Gastrocnemius medialis (tissue), 4 donors: ENCODE results near the gene SPAG8. TPM values are rescaled to one million over a fixed set of nuclear protein-coding genes. Genes with fewer than 3 reads are reported as not detected.

Source experiments
- ATAC-seq, 2 donors: fragments of 150-250 bp; one replicate each; pipeline ENCODE4 v1.9.1; 2016
- DNase-seq, 2 donors: peaks; one replicate each; pipeline ENCODE4 v3.0.0-alpha.2; 2019
- H3K27ac ChIP-seq, 4 donors: fragments of 200-600 bp; sonication (generic); 1 replicate in 1 of 4; 2 replicates in 3 of 4; pipeline ENCODE4 v1.5.1; 2016 to 2018; ENCODE audit warnings: mild to moderate bottlenecking in 2 of 4, moderate library complexity in 1 of 4
- H3K27me3 ChIP-seq, 3 donors: fragments of 200-600 bp; sonication (generic) in 2 of 3; 1 replicate in 1 of 3; 2 replicates in 2 of 3; pipeline versions ENCODE4 v1.5.1 to v1.6.0; 2016 to 2019; ENCODE audit warnings: mild to moderate bottlenecking in 1 of 3, moderate library complexity in 1 of 3
- H3K36me3 ChIP-seq, 2 donors: fragments of 200-600 bp; sonication (generic) in 1 of 2; one replicate each; pipeline ENCODE4 v1.5.1; 2017 to 2018
- H3K4me1 ChIP-seq, 2 donors: fragments of 200-600 bp; sonication (generic) in 1 of 2; one replicate each; pipeline ENCODE4 v1.5.1; 2016 to 2017; ENCODE audit warnings: mild to moderate bottlenecking in 2 of 2
- H3K4me3 ChIP-seq, 4 donors: fragments of 200-600 bp; sonication (generic) in 3 of 4; 1 replicate in 1 of 4; 2 replicates in 3 of 4; pipeline ENCODE4 v1.5.1; 2016 to 2019; ENCODE audit warnings: mild to moderate bottlenecking in 2 of 4
- H3K9me3 ChIP-seq, 3 donors: fragments of 200-600 bp; sonication (generic) in 2 of 3; 1 replicate in 1 of 3; 2 replicates in 2 of 3; pipeline ENCODE4 v1.5.1; 2016 to 2019
- POLR2A ChIP-seq, 2 donors: fragments of 450-650 bp; IDR thresholded peaks; one replicate each; pipeline ENCODE4 v1.6.1; 2017; ENCODE audit warnings: antibody characterized with exemption in 2 of 2, mild to moderate bottlenecking in 2 of 2, moderate library complexity in 2 of 2
- in situ Hi-C, 4 donors: fragments of 200-750 bp; cut with MboI; loops; one replicate each; pipeline versions ENCODE4 v1.15.0 to v1.8.0; 2017; ENCODE audit warnings: low sequenced_read_pairs in 4 of 4
- intact Hi-C: fragments of 100-400 bp; cut with DNase I; formaldehyde crosslinking; loops from one replicate; pipeline ENCODE4 v1.15.1; 2023; ENCODE audit warnings: low total_unique reads
- total RNA-seq, 4 donors: library from RNA; depleted of rRNA; stranded (reverse); fragments of >200 nt; gene quantifications; one replicate each; pipeline versions ENCODE4 v1.1.0 to v1.2.3, GENCODE V29; 2016
- TF ChIP-seq, protein P1 (sequence below), 5 experiments: fragments of 450-650 bp in 3 of 5; fragments of 200-600 bp in 2 of 5; sonication (generic) in 2 of 5; IDR thresholded peaks in 4 of 5; conservative IDR thresholded peaks in 1 of 5; 1 replicate in 4 of 5; 2 replicates in 1 of 5; pipeline ENCODE4 v1.5.1; 2016 to 2019; ENCODE audit warnings: antibody characterized with exemption in 5 of 5, mild to moderate bottlenecking in 3 of 5, moderate library complexity in 3 of 5

SPAG8 gene
- total RNA-seq, 4 donors from 2014 or later = 0.53 to 0.61 TPM; not detected in 2

GRCh38 chr9:35820076-35820475 lies 8.0 kb upstream of the SPAG8 start:
- H3K9me3 ChIP-seq = no peaks in the 10 kb centered on the region
- no peaks in the 10 kb centered on the region for H3K36me3 ChIP-seq
- H3K4me1 ChIP-seq = no peaks in the 10 kb centered on the region
- H3K27ac ChIP-seq = no peak overlapping the region
- ATAC-seq = no peak
- DNase-seq = no peak
- no peaks in the 10 kb centered on the region for H3K27me3 ChIP-seq
- in situ Hi-C loops (no loop called here), intact Hi-C loops (no loop called here)
- no peak overlapping the region for H3K4me3 ChIP-seq
- TF ChIP-seq POLR2A (IDR thresholded peaks at IDR 0.05) = no peak
- TF ChIP-seq, protein P1, sequence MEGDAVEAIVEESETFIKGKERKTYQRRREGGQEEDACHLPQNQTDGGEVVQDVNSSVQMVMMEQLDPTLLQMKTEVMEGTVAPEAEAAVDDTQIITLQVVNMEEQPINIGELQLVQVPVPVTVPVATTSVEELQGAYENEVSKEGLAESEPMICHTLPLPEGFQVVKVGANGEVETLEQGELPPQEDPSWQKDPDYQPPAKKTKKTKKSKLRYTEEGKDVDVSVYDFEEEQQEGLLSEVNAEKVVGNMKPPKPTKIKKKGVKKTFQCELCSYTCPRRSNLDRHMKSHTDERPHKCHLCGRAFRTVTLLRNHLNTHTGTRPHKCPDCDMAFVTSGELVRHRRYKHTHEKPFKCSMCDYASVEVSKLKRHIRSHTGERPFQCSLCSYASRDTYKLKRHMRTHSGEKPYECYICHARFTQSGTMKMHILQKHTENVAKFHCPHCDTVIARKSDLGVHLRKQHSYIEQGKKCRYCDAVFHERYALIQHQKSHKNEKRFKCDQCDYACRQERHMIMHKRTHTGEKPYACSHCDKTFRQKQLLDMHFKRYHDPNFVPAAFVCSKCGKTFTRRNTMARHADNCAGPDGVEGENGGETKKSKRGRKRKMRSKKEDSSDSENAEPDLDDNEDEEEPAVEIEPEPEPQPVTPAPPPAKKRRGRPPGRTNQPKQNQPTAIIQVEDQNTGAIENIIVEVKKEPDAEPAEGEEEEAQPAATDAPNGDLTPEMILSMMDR (IDR thresholded peaks at IDR 0.05 in 4 of 5, conservative IDR thresholded peaks at IDR 0.05 in 1 of 5) = no peak

GRCh38 chr9:35818341-35818740 lies 6.3 kb upstream of the SPAG8 start:
- no peaks in the 10 kb centered on the region for H3K27me3 ChIP-seq
- TF ChIP-seq POLR2A (IDR thresholded peaks at IDR 0.05) = no peak
- TF ChIP-seq, protein P1 (IDR thresholded peaks at IDR 0.05 in 4 of 5, conservative IDR thresholded peaks at IDR 0.05 in 1 of 5) = no peak
- no peaks in the 10 kb centered on the region for H3K9me3 ChIP-seq
- ATAC-seq (no peak), DNase-seq (no peak)
- no peak overlapping the region for H3K4me3 ChIP-seq
- no peak overlapping the region for H3K27ac ChIP-seq
- peaks cover 11 to 12% of the 10 kb centered on the region in 2 donors for H3K4me1 ChIP-seq
- in situ Hi-C loops (no loop called here), intact Hi-C loops (loop anchor here (10.0 kb wide), 2 partner anchors 704 to 824 kb away; partner anchors contain the start of gene ATOSB)
- no peaks in the 10 kb centered on the region for H3K36me3 ChIP-seq

- H3K9me3 ChIP-seq = no peaks in the 10 kb centered on the region
- intact Hi-C loops = loop anchor here (10.0 kb wide), 2 partner anchors 702 to 822 kb away; partner anchors contain the start of gene ATOSB
- peaks cover 20 to 24% of the 10 kb centered on the region in 2 donors for H3K4me1 ChIP-seq
- in situ Hi-C loops = no loop called here
- no peaks in the 10 kb centered on the region for H3K36me3 ChIP-seq
- H3K27me3 ChIP-seq = no peaks in the 10 kb centered on the region
- TF ChIP-seq POLR2A (IDR thresholded peaks at IDR 0.05) = no peak
- TF ChIP-seq, protein P1 (IDR thresholded peaks at IDR 0.05 in 4 of 5, conservative IDR thresholded peaks at IDR 0.05 in 1 of 5) = peak in 1 of 5 experiments; percentile 10
- ATAC-seq (no peak), DNase-seq (no peak)
- no peak overlapping the region for H3K4me3 ChIP-seq
- H3K27ac ChIP-seq = no peak overlapping the region
These were observed 4.6 kb upstream of the SPAG8 start for GRCh38 chr9:35816708-35817107.

GRCh38 chr9:35814841-35815543 lies 2.9 kb upstream of the SPAG8 start, which contains the start of gene HINT2:
TSS of gene HINT2 (minus strand) at chr9:35815042. CDS start at chr9:35814979, 63 bp downstream.
- H3K4me3 ChIP-seq = peak within 1 kb of the TSS; percentile 78 to 93 (median 84)
- H3K27ac ChIP-seq = peak within 1 kb of the TSS; percentile 95 to 98 (median 96)
- peaks cover 0 to under 1% of the 10 kb centered on the region in 2 donors for H3K36me3 ChIP-seq
- intact Hi-C loops = loop anchor here (1.0 to 10.0 kb wide), 6 partner anchors 14 to 820 kb away; partner anchors contain the start of genes ATOSB, CCDC107, CREB3 and RMRP
- in situ Hi-C loops = no loop called here
- TF ChIP-seq POLR2A (IDR thresholded peaks at IDR 0.05) = peak; percentile 92 to 94
- TF ChIP-seq, protein P1 (IDR thresholded peaks at IDR 0.05 in 4 of 5, conservative IDR thresholded peaks at IDR 0.05 in 1 of 5) = peak in 1 of 5 experiments; percentile 3
- no peaks in the 10 kb centered on the region for H3K27me3 ChIP-seq
- ATAC-seq = peak; percentile 87 to 95
- no peaks in the 10 kb centered on the region for H3K9me3 ChIP-seq
- peak; percentile 95 to 98 for DNase-seq
- H3K4me1 ChIP-seq = peaks cover 30 to 34% of the 10 kb centered on the region in 2 donors
